Neural cell (in vitro differentiated cells): ENCODE results near the gene SPATS2. TPM values are rescaled to one million over a fixed set of nuclear protein-coding genes. Genes with fewer than 3 reads are reported as not detected.

Experiments used
- H2AFZ ChIP-seq: fragments of 200-600, 300-800 bp; sonication (generic), shearing (Covaris generic); 2 replicates; pipeline ENCODE4 v1.6.0; 2014; ENCODE audit warnings: low read depth, mild to moderate bottlenecking, antibody characterized with exemption, low read length, moderate library complexity
- H3F3A ChIP-seq: fragments of 200-600 bp; shearing (Covaris generic); 2 replicates; pipeline ENCODE4 v1.6.1; 2016; ENCODE audit warnings: mild to moderate bottlenecking, moderate library complexity, mixed read lengths, antibody characterized with exemption, low read length; ENCODE audit not compliant: insufficient read depth, poor library complexity, severe bottlenecking
- H3K27ac ChIP-seq: fragments of 200-600, 300-800 bp; sonication (generic), shearing (Covaris generic); 2 replicates; pipeline ENCODE4 v1.5.1; 2014; ENCODE audit warnings: mild to moderate bottlenecking, low read length, moderate library complexity
- H3K27me3 ChIP-seq: fragments of 300-800, 200-600 bp; sonication (generic), shearing (Covaris generic); 2 replicates; pipeline ENCODE4 v1.6.0; 2014; ENCODE audit warnings: mild to moderate bottlenecking, low read depth, low read length, moderate library complexity; ENCODE audit not compliant: insufficient read depth
- H3K36me3 ChIP-seq: fragments of 300-800, 200-600 bp; sonication (generic), shearing (Covaris generic); 2 replicates; pipeline ENCODE4 v1.5.1; 2014; ENCODE audit warnings: mild to moderate bottlenecking, antibody characterized with exemption, low read length, moderate library complexity; ENCODE audit not compliant: insufficient read depth
- H3K4me2 ChIP-seq: fragments of 300-800, 200-600 bp; sonication (generic), shearing (Covaris generic); 2 replicates; pipeline ENCODE4 v1.6.0; 2014; ENCODE audit warnings: mild to moderate bottlenecking, low read length
- H3K4me3 ChIP-seq: fragments of 300-800, 200-600 bp; sonication (generic), shearing (Covaris generic); 2 replicates; pipeline ENCODE4 v1.5.1; 2014; ENCODE audit warnings: mild to moderate bottlenecking, low read length, moderate library complexity
- H3K79me2 ChIP-seq: fragments of 200-600 bp; shearing (Covaris generic); replicated peaks from 2 replicates; pipeline ENCODE4 v1.6.0; 2014; ENCODE audit warnings: mild to moderate bottlenecking, low read length, moderate library complexity; ENCODE audit not compliant: insufficient read depth
- H3K9ac ChIP-seq: fragments of 300-800, 200-600 bp; sonication (generic), shearing (Covaris generic); 2 replicates; pipeline ENCODE4 v1.6.1; 2016; ENCODE audit warnings: mild to moderate bottlenecking, low read length, mixed read lengths
- H3K9me2 ChIP-seq: fragments of 200-600 bp; shearing (Covaris generic); 2 replicates; pipeline ENCODE4 v1.6.1; 2016; ENCODE audit warnings: mild to moderate bottlenecking, low read length, mixed read lengths; ENCODE audit not compliant: insufficient read depth
- H3K9me3 ChIP-seq: fragments of 200-600, 300-800 bp; sonication (generic), shearing (Covaris generic); 2 replicates; pipeline ENCODE4 v1.6.1; 2016; ENCODE audit warnings: mild to moderate bottlenecking, mixed run types, low read length, moderate library complexity, mixed read lengths
- H4K20me1 ChIP-seq: fragments of 200-600 bp; shearing (Covaris generic); 2 replicates; pipeline ENCODE4 v1.6.1; 2016; ENCODE audit warnings: mild to moderate bottlenecking, mixed run types; ENCODE audit not compliant: insufficient read depth
- EP300 ChIP-seq: fragments of 450-650 bp; conservative IDR thresholded peaks from 2 replicates; pipeline ENCODE4 v1.6.1; 2014; ENCODE audit warnings: antibody characterized with exemption, mild to moderate bottlenecking, moderate library complexity; ENCODE audit not compliant: poor library complexity, severe bottlenecking
- EZH2 ChIP-seq: fragments of 200-600, 300-800 bp; shearing (Covaris generic), sonication (generic); IDR thresholded peaks from 2 replicates; pipeline ENCODE4 v1.6.1; 2014; ENCODE audit warnings: antibody characterized with exemption, low read length, borderline replicate concordance, mild to moderate bottlenecking; ENCODE audit not compliant: insufficient read depth, poor library complexity, severe bottlenecking
- MXI1 ChIP-seq: fragments of 450-650 bp; conservative IDR thresholded peaks from 2 replicates; pipeline ENCODE4 v1.6.1; 2014; ENCODE audit warnings: antibody characterized with exemption, mild to moderate bottlenecking; ENCODE audit not compliant: poor library complexity, severe bottlenecking
- RAD21 ChIP-seq: fragments of 450-650 bp; conservative IDR thresholded peaks from 2 replicates; pipeline ENCODE4 v1.6.1; 2014; ENCODE audit warnings: antibody characterized with exemption, mild to moderate bottlenecking, moderate library complexity
- SMC3 ChIP-seq: fragments of 450-650 bp; conservative IDR thresholded peaks from 2 replicates; pipeline ENCODE4 v1.6.1; 2014; ENCODE audit warnings: antibody characterized with exemption, mild to moderate bottlenecking, moderate library complexity; ENCODE audit not compliant: poor library complexity
- TAF1 ChIP-seq: IDR thresholded peaks from 2 replicates; pipeline ENCODE4 v1.6.1; 2012; ENCODE audit warnings: low read depth
- polyA plus RNA-seq: library from polyadenylated mRNA; depleted of rRNA; stranded (reverse); fragments of >200 nt; gene quantifications from 2 replicates; pipeline ENCODE4 v1.2.3, GENCODE V29; 2014
- TF ChIP-seq, protein P1 (sequence below): fragments of 450-650 bp; IDR thresholded peaks from 2 replicates; pipeline ENCODE4 v1.5.1; 2014; ENCODE audit warnings: antibody characterized with exemption, mild to moderate bottlenecking, moderate library complexity; ENCODE audit not compliant: poor library complexity, severe bottlenecking
- TF ChIP-seq, protein P2 (sequence below): IDR thresholded peaks from 2 replicates; pipeline ENCODE4 v1.6.1; 2012; ENCODE audit warnings: borderline replicate concordance

The SPATS2 gene
- polyA plus RNA-seq, 1 donor from 2014 or later, result 58.4 TPM

DNA sequence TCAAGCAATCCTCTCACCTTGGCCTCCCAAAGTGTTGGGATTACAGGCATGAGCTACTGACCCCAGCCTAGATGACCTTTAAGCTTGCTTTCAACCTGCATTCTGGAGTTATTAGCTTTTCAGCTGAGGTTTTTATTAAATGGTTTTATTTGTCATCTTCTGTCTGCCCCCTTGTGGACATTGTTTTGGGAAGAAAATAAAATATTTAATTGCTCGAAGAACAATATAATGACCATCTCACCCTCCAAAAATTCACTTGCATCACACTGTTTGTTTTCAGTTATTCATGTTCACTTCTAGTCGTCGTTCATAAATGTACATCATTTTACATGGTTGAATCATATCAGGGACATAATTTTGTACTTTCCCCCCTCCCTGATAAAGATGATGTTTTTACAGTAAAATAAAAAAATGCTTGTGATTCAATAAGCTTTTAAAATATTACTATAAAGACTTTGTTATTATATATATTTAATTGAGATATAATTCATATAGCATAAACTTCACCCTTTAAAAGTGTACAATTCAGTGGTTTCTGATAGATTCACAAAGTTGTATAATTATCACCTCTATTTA, 10.1 kb upstream of the SPATS2 start:
- Histone ChIP-seq H3K9me3 (no peaks in the 10 kb centered on the region), H4K20me1 (no peaks in the 10 kb centered on the region), H3K27me3 (peaks cover 4% of the 10 kb centered on the region), H2AFZ (no peak overlapping the region), H3K9ac (no peak overlapping the region), H3K27ac (no peak overlapping the region), H3K4me2 (no peak overlapping the region), H3K79me2 (no peaks in the 10 kb centered on the region), H3K9me2 (no peaks in the 10 kb centered on the region), H3K4me3 (no peak overlapping the region), H3F3A (no peaks in the 10 kb centered on the region), H3K36me3 (no peaks in the 10 kb centered on the region)
- TF ChIP-seq EP300 (no peak), MXI1 (no peak), RAD21 (peak; percentile 16)
- TF ChIP-seq, protein P1, sequence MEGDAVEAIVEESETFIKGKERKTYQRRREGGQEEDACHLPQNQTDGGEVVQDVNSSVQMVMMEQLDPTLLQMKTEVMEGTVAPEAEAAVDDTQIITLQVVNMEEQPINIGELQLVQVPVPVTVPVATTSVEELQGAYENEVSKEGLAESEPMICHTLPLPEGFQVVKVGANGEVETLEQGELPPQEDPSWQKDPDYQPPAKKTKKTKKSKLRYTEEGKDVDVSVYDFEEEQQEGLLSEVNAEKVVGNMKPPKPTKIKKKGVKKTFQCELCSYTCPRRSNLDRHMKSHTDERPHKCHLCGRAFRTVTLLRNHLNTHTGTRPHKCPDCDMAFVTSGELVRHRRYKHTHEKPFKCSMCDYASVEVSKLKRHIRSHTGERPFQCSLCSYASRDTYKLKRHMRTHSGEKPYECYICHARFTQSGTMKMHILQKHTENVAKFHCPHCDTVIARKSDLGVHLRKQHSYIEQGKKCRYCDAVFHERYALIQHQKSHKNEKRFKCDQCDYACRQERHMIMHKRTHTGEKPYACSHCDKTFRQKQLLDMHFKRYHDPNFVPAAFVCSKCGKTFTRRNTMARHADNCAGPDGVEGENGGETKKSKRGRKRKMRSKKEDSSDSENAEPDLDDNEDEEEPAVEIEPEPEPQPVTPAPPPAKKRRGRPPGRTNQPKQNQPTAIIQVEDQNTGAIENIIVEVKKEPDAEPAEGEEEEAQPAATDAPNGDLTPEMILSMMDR, result peak; percentile 44

DNA sequence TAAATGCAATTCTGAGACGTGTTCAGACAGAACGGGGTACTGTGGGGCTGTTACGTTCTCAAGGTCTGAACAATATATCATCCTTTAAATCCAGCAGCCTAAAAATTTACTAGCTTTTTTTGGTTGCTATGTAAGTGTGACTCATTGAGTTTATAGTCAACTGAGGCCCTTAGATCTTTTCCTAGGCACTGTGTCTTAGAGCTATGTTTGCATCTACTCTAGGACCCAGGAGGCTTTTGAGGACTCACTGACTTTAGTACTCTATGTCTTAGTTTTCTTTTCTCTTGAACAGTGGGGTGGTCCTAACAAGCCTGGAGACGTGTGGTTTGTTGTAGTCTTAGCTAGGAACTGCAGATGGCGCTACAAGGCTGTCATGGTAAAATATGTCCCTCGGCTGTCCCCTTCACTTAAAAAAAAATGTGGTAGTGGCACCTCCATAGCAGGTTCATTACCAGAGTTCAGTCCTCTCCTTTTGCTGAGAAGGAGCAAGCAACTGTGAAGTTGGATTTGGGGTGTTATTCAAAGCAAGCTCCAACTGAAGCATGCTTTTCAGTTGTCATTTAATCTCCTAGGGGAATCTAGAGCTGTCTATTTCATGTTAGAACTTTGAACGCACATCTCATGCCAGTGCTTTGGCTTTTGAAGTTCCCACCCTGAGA, 8.7 kb upstream of the SPATS2 start:
- no peak for TF ChIP-seq EZH2
- TF ChIP-seq SMC3, result peak; percentile 85
- TF ChIP-seq TAF1, result no peak
- TF ChIP-seq, protein P2, sequence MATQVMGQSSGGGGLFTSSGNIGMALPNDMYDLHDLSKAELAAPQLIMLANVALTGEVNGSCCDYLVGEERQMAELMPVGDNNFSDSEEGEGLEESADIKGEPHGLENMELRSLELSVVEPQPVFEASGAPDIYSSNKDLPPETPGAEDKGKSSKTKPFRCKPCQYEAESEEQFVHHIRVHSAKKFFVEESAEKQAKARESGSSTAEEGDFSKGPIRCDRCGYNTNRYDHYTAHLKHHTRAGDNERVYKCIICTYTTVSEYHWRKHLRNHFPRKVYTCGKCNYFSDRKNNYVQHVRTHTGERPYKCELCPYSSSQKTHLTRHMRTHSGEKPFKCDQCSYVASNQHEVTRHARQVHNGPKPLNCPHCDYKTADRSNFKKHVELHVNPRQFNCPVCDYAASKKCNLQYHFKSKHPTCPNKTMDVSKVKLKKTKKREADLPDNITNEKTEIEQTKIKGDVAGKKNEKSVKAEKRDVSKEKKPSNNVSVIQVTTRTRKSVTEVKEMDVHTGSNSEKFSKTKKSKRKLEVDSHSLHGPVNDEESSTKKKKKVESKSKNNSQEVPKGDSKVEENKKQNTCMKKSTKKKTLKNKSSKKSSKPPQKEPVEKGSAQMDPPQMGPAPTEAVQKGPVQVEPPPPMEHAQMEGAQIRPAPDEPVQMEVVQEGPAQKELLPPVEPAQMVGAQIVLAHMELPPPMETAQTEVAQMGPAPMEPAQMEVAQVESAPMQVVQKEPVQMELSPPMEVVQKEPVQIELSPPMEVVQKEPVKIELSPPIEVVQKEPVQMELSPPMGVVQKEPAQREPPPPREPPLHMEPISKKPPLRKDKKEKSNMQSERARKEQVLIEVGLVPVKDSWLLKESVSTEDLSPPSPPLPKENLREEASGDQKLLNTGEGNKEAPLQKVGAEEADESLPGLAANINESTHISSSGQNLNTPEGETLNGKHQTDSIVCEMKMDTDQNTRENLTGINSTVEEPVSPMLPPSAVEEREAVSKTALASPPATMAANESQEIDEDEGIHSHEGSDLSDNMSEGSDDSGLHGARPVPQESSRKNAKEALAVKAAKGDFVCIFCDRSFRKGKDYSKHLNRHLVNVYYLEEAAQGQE, result no peak
- TF ChIP-seq, protein P1, result peak; percentile 83
- no peak for TF ChIP-seq EP300
- peak; percentile 84 for TF ChIP-seq RAD21
- Histone ChIP-seq H3K4me3 (no peak overlapping the region), H3F3A (no peaks in the 10 kb centered on the region), H2AFZ (no peak overlapping the region), H4K20me1 (no peaks in the 10 kb centered on the region), H3K4me2 (no peak overlapping the region), H3K27ac (no peak overlapping the region), H3K9me2 (no peaks in the 10 kb centered on the region), H3K9ac (no peak overlapping the region), H3K36me3 (no peaks in the 10 kb centered on the region), H3K79me2 (no peaks in the 10 kb centered on the region), H3K9me3 (no peaks in the 10 kb centered on the region), H3K27me3 (no peaks in the 10 kb centered on the region)
